Testis (tissue), 3 donors: ENCODE measurements around the gene OR5D16. TPM values are rescaled to one million over a fixed set of nuclear protein-coding genes. Genes with fewer than 3 reads are reported as not detected.

Experiments used
- polyA plus RNA-seq: library from polyadenylated mRNA; stranded (reverse); fragments of 350-450 nt; fragmentation: Illumina TruSeq; extraction: RNeasy Lipid Tissue Mini Kit (QIAGEN cat#74804); gene quantifications from one replicate; pipeline ENCODE4 v1.2.3, GENCODE V29; 2014; ENCODE audit warnings: low read depth, low replicate concordance; ENCODE audit not compliant: insufficient read depth
- small RNA-seq, 2 donors: library from RNA; depleted of rRNA; stranded (forward); fragments of <200 nt; gene quantifications; one replicate each; pipeline ENCODE3, GENCODE V24; 2016
- total RNA-seq, 2 donors: library from RNA; depleted of rRNA; stranded (reverse); fragments of >200 nt; gene quantifications; one replicate each; pipeline ENCODE4 v1.2.3, GENCODE V29; 2016

OR5D16 gene
- total and polyA plus RNA-seq, 3 donors from 2014 or later, result not detected

Small RNAs within 50 kb of the gene (small RNA-seq; reads per million reads assigned to genes)
- 0 reads per million in 2 donors for gene AC036111.3

Other genes starting within 250 kb of the OR5D16 start
- gene OR4C11, start 231.1 kb upstream of the OR5D16 start, total RNA-seq, result not detected
- gene OR4C11, start 231.1 kb upstream of the OR5D16 start, polyA plus RNA-seq, result not detected
- gene OR4P4, start 203.6 kb upstream of the OR5D16 start, total RNA-seq, result not detected
- not detected for gene OR4P4, start 203.6 kb upstream of the OR5D16 start, polyA plus RNA-seq
- not detected for gene OR4S2, start 190.4 kb upstream of the OR5D16 start, total RNA-seq
- gene OR4S2, start 190.4 kb upstream of the OR5D16 start, polyA plus RNA-seq, result not detected
- not detected for gene OR4C6, start 176.6 kb upstream of the OR5D16 start, total RNA-seq
- not detected for gene OR4C6, start 176.6 kb upstream of the OR5D16 start, polyA plus RNA-seq
- not detected for gene OR5D13, start 65.3 kb upstream of the OR5D16 start, total RNA-seq
- gene OR5D13, start 65.3 kb upstream of the OR5D16 start, polyA plus RNA-seq, result not detected
- not detected for gene OR5D14, start 43.2 kb upstream of the OR5D16 start, total RNA-seq
- gene OR5D14, start 43.2 kb upstream of the OR5D16 start, polyA plus RNA-seq, result not detected
- not detected for gene OR5L1, start 27.4 kb upstream of the OR5D16 start, total RNA-seq
- gene OR5L1, start 27.4 kb upstream of the OR5D16 start, polyA plus RNA-seq, result not detected
- gene OR5D18, start 19.1 kb upstream of the OR5D16 start, total RNA-seq, result not detected
- gene OR5D18, start 19.1 kb upstream of the OR5D16 start, polyA plus RNA-seq, result not detected
- gene OR5L2, start 11.5 kb upstream of the OR5D16 start, total RNA-seq, result not detected
- gene OR5L2, start 11.5 kb upstream of the OR5D16 start, polyA plus RNA-seq, result not detected
- gene TRIM51, start 44.5 kb downstream of the OR5D16 start, total RNA-seq, result under 1 TPM in 1 of 2 donors, not detected in 1; 0.56 TPM
- gene TRIM51, start 44.5 kb downstream of the OR5D16 start, polyA plus RNA-seq, result 0.20 TPM
- gene OR5W2, start 75.8 kb downstream of the OR5D16 start, total RNA-seq, result not detected
- gene OR5W2, start 75.8 kb downstream of the OR5D16 start, polyA plus RNA-seq, result not detected
- not detected for gene OR5I1, start 97.6 kb downstream of the OR5D16 start, total RNA-seq
- gene OR5I1, start 97.6 kb downstream of the OR5D16 start, polyA plus RNA-seq, result not detected
- gene OR10AG1, start 131.2 kb downstream of the OR5D16 start, total RNA-seq, result under 1 TPM in 1 of 2 donors, not detected in 1; 0.19 TPM
- not detected for gene OR10AG1, start 131.2 kb downstream of the OR5D16 start, polyA plus RNA-seq
- gene OR5F1, start 155.9 kb downstream of the OR5D16 start, total RNA-seq, result not detected
- gene OR5F1, start 155.9 kb downstream of the OR5D16 start, polyA plus RNA-seq, result not detected
- under 1 TPM in 1 of 2 donors, not detected in 1; 0.16 TPM for gene OR5AS1, start 188.9 kb downstream of the OR5D16 start, total RNA-seq
- gene OR5AS1, start 188.9 kb downstream of the OR5D16 start, polyA plus RNA-seq, result not detected